Activated CD8-positive, alpha-beta memory T cell treated with anti-CD3 and anti-CD28 coated beads, Interleukin-2, amount 50 U/mL, for 24 hours (primary cell): ENCODE measurements around the gene MMEL1.

Experiments used
- DNase-seq: peaks from one replicate; pipeline ENCODE4 v3.0.0-alpha.2; 2020; ENCODE audit errors: extremely low read depth

MMEL1 gene

GRCh38 chr1:2642560-2643413 lies 10.0 kb upstream of the MMEL1 start:
- peak; percentile 87 for DNase-seq

DNA sequence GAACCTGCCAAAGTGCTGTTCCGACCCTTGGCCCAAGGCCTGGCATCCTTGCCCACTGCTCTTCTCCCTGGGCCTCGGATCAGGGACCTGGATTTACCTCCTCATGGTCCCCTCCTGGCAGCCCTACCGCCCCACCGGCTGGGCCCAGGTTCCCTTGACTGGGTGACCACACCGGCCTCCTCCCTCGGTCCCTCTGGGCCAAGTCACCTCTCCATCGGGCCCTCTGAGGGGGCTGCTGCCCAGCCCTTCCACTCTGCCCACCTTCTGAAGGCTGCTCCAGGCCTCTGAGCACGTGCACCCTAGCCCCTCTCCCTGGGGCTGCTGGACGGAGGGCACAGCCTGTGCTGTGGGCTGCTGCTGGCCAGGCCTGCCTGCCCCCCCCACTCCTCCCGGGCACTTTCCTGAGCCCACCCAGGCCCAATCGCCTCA lies 9.3 kb upstream of the MMEL1 start:
- DNase-seq, result no peak

DNA sequence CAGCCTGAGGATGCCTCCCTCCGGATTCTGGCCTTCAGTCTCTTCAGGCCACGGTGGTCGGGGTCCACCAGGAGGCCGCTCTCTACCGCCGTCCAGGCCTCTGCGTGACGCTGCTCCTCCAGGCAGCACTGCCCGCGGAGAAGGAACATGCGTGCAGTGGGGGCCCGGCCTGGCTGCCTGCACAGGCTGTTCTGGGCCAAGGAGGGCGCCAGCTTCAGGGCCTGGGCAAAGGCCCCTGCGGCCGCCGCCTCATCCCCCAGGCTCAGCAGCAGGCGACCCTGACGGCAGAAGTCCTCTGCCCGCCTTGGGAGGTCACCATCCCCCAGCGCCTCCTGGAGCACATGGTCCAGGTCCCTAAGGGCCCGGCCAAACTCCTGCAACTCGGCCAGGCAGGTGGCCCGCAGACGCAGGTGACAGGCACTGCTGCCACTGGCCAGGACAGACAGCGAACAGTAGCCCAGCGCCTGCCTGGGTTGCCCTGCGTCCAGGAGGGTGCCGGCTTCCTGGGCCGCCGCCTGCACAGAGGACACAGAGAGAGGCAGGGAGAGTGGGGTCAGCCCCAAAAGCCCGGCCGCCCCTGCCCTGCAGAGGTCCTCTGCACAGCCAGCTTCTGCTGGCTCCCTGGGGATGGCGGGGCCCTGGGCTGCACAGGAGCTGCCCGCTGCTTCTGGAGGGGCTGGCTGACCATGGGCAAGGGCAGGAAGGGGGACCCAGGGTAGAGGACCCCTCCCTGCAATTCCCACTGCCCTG lies 8.7 kb upstream of the MMEL1 start:
- no peak for DNase-seq

GRCh38 chr1:2640626-2641025 lies 7.8 kb upstream of the MMEL1 start:
- DNase-seq, result no peak

DNA sequence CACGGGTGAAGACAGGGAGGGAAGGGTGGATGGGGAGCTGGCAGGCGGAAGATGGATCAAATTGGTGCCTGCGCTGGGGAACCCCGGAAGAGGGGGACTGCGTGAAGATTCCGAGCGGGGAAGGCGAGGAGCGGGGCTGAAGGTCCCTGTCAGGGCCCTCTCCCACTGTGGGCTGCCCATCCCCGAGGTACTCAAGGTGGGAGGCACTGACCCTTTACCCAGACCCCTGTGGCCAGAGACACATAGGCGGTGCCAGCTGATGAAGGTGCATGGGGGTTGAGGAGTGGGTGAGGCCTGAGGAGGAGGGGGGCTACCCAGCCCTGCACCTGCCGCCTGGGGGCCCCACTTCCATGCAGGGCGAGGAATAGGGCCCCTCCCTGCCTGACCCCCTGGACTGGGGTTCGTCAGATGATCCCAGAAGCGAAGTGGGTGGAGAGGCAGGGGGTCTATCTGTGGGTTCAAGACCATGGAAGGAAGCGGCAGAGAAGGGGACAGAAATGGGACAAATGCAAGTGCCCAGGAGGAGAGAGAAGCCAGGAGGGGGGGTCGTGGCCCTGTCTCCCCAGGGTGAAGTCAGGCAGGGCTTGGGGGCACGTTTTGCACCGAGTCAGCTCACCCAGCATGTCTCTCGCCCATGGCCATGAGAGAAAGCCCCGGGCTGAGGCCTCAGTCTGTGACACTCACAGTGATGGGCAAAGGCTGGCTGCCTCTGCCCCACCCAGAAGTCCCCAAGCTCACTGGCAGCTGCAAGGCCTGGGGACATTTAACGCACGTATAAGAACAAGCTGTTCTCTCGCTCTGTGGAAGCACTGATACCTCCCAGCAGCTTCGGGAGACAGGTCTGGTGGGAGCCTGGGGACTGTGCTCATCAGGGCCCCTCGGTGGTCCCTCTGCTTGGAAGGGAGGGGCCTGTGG lies 7.0 kb upstream of the MMEL1 start:
- no peak for DNase-seq

DNA sequence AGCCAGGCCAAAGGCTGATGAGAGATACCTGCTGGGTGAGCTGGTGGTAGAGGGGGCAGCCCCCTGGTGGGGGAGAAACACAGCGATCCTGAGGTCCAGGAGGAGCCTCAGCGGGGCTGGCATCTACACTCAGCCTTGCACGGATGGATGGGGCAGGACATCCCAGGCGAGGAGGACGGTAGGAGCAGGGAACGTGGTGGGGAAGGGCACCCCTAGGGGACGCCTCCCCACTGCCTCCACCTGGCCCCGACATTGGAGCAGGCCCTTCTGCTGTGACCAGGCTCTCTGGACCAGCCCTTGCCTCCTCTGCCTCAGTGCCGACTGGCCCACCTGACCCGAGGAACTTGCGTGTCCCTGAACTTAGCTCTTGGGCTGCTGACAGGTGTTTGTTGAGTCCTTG lies 6.4 kb upstream of the MMEL1 start:
- DNase-seq, result no peak

DNA sequence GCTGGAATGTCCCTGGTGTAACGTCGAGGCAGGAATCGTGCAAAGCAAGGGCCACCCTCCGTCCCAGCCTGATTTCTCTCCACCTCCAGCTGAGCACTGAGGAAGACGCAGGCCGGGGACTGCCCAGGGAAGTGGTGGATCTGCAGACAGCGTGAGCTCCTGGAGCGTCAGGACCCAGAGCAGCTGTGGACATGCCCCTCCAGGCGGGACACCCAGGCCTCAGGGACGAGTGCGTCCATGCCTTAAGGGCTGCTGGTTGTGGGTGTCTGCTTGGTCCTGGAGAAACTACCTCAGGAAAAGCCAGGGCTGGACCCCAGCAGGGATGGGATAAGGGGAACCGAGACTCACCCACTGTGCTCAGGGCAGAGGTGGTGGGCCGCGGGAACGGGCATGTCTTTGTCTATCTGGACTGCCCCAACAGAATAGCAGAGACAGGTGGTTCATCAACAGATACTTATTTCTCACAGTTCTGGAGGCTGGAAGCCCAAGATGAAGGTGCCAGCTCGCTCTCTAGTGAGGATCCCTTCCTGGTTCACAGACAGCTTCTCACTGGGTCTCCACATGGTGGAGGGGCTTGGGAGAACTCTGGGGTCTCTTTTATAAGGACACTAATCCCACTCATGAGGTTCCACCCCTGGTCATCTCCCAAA lies 5.8 kb upstream of the MMEL1 start:
- no peak for DNase-seq

- no peak for DNase-seq
Measured at GRCh38 chr1:2637442-2638145, 4.8 kb upstream of the MMEL1 start.

DNA sequence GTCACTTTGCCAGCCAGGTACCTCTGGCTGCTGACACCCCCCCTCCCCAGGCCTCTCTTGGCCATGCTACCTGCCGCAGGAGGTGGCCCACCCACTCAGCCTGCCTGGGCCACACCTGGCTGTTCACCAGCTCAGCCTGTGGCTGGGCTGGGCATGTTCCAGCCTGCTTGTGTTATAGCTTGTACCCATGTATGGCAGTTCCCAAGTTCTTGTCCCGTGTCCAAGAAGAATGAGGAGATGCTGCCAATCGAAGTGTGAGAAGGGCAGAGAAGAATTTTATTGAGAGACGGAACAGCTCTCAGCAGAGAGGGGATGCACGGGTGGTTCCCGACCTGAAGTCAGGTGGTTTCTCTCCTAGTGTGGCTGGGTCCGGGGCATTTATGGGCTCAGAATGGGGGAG lies 3.9 kb upstream of the MMEL1 start:
- DNase-seq, result no peak

DNA sequence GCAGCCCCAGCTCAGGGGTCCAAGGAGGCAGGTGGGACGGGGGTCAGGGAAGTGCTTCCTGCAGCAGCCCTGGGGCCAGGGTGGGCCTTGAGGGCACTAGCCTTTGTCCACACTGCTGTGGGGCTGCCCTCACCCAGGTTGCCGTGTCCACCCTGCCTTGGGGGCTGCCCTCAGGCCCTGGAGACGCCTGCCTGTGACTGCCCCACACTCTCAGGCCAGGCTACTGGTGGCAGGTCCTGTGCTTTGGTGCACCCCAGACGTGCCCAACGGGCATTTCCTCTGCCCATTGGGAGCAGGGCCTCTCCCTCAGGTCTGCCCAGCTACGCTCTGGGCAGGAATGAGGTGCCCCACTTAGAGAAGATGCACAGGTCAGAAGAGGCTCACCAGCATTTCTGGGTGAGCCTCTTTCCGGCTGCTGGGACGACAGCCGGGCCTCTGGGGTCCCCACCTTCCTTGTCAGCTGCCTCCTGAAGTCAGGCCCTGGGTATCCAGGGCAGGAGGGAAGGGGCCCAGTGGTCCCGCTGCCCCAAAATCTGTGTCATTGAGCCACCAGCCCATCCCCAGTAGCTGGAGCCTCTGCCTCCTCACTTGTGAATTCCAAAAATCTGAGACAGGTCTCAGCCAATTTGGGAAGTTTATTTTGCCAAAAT lies 2.7 kb upstream of the MMEL1 start:
- no peak for DNase-seq

DNA sequence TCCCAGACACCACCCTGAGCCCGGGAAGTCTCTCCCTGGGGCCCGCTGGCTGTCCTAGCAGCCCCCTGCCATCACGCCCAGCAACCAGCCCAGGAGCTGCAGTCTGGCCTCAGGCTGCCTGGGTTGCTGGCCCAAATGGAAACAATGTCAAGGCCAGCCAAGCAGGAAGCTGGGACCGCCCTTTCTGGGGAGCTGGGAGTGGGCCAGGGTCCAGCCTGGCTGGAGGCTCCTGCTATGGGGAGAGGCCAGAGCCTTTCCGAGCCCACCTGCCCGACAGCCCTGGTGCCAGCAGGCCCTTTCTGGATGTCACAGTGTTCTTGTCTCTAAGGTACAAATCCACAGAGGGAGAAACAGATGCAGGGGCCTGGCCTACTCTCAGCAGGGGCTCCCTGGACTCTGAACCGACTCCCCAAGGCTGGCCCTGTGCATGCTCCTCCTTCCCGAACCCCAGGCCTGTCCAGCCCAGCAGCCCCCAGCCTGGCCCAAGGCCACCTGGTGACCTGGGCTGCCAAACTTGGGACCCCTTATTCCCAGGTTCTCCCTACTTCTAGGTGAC lies 1.2 kb upstream of the MMEL1 start:
- DNase-seq, result no peak

DNA sequence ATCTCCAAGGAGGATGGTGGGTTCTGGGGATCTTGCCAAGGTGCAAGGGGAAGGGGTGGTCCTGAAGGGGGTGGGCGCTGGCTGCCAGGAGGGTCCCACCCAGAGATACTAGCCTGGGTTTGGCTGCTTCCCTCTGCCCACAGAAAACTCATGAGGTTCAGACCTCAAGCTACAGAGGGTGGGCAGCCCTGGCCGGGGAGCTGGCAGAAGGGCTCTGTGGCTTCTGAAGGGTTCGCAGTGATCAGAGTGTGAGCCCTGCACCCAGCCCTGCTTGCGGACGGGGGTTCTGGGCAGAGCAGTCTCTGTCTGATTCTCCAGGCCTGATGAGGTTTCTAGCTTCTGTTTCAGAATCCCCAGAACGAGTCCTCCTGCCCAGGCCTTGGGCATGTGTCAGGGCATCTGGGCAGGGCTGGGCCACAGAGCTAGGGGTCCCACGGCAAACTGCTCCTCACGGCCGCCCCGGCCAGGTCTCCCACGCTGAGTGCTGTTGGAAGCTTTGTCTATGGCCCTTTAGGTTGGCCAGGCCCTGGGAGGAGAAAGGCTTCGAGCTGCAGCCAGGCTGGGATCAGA lies 635 bp upstream of the MMEL1 start:
- no peak for DNase-seq

- DNase-seq, result no peak
Measured at GRCh38 chr1:2632051-2632430, 775 bp downstream of the MMEL1 start.

- DNase-seq, result no peak
Measured at GRCh38 chr1:2631136-2632050, 1.4 kb downstream of the MMEL1 start.

DNA sequence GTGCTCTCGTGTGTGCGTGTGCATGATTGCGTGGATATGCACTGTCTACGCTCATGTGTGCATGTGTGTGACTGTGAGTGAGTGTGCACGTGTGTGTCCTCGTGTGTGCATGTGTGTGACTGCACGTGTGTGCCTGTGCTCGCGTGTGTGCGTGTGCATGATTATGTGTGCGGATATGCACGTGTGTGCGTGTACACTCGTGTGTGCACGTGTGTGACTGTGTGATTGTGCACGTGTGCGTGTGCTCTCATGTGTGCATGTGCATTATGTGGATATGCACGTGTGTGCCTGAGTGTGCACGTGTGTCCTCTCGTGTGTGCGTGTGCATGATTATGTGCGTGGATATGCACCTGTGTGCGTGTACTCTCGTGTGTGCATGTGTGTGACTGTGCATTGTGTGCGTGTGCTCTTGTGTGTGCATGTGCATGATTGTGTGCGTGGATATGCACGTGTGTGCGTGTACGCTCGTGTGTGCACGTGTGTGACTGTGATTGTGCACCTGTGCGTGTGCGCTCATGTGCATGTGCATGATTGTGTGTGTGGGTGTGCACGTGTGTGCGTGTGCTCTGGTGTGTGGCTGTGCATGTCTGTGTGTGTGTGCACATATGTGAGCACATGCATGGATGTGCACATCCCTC lies 2.2 kb downstream of the MMEL1 start:
- no peak for DNase-seq

GRCh38 chr1:2629627-2630497 lies 3.0 kb downstream of the MMEL1 start:
- no peak for DNase-seq

GRCh38 chr1:2628933-2629626 lies 3.7 kb downstream of the MMEL1 start:
- DNase-seq, result no peak
